Measurements from ENCODE around the gene PAOX. TPM values are rescaled to one million over a fixed set of nuclear protein-coding genes. Genes with fewer than 3 reads are reported as not detected.
A peak's percentile ranks its signal among the peaks of the same experiment; 100 is the strongest.
"Not testable (repeated sequence)": the region's sequence is repeated elsewhere in the genome, so short reads cannot be mapped to it uniquely, and the experiment has no call there.

PAOX gene
- total RNA-seq, 1 experiment from 2014 or later: 1.6 TPM

DNA sequence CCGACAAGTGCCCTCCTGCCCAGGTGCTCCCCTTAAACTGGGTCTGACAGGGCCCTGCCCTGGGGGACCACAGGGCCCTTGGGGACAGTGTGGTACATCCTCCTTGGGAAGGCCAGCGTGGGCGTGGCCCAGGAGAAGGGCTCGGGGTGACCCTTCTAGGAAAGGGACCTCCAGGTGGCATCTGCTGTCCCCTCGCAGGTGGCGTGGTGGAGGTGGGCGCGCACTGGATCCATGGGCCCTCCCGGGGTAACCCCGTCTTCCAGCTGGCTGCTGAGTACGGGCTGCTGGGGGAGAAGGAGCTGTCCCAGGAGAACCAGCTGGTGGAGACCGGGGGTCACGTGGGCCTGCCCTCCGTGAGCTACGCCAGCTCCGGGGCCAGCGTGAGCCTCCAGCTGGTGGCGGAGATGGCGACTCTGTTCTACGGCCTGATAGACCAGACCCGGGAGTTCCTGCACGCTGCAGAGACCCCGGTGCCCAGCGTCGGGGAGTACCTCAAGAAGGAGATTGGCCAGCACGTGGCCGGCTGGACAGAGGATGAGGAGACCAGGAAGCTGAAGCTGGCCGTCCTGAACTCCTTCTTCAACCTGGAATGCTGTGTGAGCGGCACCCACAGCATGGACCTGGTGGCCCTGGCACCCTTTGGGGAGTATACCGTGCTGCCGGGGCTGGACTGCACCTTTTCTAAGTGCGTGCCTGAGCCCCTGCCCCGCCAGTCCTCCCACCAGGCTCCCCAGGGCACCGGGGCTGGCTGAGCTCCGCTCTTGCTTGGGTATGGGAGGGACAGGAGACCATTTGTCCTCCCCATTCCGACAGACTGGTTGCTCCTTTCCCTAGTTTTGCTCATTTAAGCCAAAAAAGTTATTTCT is 972 bp downstream of the PAOX start:
- DNase-seq (ENCODE audit: extremely low read depth, low read depth): no peak

DNA sequence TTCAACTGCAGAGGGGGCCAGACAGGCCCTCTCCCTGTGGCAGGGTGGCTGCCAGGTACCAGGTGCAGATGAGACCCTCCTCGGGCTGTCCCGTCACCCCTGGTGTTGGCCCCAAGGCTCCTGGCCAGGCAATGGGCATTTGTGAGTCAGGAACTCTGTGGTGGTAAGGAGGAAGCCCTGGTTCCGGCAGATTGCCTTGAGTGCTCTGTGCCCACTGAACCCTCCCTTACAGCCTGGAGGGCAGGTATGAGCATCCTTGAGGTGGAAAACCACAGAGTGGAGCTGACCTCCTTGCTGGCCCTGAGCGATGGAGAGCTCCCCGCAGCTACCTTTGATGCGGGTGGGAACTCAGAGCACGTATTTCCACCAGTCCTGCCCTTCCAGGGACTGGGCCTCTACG is 2.0 kb downstream of the PAOX start:
- no peak for DNase-seq (ENCODE audit: extremely low read depth, low read depth)

DNA sequence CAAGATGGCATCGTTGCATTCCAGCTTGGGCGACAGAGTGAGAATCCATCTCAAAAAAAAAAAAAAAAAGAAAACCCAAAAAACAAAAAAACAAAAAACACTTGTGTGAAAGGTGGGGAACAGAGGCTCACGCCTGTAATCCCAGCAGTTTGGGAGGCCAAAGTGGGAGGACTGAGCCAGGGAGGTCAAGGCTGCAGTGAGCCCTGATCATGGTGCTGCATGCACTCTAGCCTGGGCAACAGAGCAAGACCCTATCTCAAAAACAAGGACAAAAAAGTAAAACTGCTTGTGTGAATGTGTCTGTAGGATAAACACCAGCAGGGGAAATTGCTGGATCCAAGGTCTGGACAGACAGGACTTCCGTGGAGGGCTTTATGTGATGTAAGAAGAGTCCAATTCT is 4.5 kb downstream of the PAOX start:
- no peak for DNase-seq (ENCODE audit: extremely low read depth, low read depth)

DNA sequence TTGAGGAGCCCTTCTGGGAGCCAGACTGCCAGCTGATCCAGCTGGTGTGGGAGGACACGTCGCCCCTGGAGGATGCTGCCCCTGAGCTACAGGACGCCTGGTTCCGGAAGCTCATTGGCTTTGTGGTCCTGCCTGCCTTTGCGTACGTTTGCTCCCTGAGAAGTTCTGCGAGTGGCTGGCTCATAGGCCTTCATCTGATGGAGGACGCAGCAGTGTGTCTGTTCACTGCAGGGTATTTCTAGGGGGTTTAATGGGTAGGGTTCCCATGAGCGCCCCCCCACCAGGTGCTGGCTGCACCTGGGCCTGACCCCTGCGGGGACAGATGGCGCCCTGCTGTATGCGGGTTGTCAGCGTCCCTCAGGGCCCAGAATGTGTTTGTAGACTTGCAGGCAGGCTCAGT is 5.0 kb downstream of the PAOX start:
- no peak for DNase-seq (ENCODE audit: extremely low read depth, low read depth)

DNA sequence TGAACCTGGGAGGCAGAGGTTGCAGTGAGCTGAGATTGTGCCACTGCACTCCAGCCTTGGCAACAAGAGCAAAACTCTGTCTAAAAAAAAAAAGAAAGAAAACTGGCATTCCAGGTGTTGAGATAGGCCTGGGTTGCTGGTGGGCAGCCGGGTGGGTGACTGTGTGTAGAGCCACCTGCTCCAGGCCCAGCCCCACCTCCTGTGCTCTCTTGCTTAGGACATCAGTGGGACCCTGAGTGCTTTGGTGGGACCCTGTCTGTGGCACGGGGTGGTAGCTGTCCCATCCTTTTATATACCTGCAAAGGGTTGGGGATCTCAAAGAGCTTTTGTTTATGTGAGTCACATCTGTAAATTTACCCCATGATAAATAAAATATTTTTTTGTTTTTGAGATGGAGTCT is 6.2 kb downstream of the PAOX start:
- DNase-seq (ENCODE audit: extremely low read depth, low read depth): no peak

DNA sequence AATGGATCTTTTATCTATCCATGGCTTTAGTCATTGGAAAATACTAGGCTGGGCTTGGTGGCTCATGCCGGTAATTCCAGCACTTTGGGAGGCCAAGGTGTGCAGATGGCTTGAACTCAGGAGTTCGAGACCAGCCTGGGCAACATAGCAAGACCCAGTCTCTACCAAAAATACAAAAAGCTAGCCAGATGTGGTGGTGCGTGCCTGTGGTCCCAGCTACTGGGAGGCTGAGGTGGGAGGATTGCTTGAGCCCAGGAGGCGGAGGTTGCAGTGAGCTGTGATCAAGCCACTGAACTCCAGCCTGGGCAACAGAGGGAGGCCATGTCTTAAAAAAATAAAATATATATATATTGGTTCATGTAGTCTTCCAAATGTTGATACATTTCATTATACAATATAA is 7.9 kb downstream of the PAOX start:
- not testable (repeated sequence) for DNase-seq (ENCODE audit: extremely low read depth, low read depth)

DNA sequence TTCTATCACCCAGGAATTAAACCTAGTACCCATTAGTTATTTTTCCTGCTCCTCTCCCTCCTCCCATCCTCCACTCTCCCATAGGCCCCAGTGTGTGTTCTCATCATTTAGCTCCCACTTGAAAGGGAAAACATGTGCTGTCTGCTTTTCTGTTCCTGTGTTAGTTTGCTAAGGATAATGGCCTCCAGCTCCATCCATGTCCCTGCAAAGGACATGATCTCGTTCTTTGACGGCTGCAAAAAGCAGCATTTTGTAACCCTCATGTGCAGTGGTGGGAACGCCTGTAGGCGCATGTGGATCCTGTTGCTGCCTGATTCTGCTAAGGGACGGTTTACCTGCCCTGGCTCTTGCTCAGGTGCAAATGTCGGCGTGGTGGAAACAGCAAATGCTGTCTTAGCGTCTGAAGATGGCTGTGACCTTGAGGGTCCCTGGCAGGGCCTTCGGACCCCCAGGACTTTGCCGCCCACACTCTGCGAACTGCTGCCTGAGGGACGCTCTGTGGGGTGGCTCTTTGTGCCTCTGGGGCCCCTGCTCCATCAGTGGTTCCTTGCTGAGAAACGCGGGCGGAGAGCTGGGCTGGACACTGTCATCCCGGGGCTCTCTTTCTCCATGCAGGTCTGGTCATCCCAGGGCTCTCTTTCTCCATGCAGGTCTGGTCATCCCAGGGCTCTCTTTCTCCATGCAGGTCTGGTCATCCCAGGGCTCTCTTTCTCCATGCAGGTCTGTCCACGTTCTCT is 9.3 kb downstream of the PAOX start:
- no peak for DNase-seq (ENCODE audit: extremely low read depth, low read depth)

DNA sequence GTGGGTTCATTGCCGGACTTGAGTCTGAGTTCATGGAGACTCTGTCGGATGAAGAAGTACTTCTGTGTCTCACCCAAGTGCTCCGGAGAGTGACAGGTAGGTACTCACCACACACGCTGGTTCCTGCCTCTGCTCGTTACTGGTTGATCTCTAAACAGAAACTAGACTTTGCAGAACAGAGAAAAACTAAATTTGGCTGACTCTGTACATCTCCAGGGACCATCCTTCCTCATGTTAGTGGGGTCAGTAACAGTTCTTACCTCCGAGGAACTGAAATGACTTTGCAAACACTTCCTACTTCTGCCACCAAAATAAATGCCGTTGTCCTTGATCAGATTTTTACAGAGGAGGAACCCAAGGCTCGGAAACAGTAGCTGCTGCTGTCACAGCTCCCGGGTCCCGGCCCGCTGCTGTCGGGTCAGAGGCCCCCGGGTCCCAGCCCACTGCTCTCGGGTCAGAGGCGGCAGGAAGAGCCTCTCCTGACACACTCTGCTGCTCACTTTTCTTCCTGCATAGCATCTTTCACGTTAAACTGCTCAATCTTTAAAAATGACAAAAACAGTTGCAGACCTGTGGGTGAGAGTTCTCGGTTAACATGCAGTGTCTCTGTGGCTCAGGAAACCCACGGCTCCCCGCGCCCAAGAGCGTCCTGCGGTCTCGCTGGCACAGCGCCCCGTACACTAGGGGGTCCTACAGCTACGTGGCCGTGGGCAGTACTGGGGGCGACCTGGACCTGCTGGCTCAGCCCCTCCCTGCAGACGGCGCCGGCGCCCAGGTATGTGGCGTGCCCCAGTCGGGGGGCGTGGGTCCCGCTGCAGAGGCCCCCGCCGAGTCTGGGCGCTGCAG is 10.1 kb downstream of the PAOX start:
- no peak for DNase-seq (ENCODE audit: extremely low read depth, low read depth)

DNA sequence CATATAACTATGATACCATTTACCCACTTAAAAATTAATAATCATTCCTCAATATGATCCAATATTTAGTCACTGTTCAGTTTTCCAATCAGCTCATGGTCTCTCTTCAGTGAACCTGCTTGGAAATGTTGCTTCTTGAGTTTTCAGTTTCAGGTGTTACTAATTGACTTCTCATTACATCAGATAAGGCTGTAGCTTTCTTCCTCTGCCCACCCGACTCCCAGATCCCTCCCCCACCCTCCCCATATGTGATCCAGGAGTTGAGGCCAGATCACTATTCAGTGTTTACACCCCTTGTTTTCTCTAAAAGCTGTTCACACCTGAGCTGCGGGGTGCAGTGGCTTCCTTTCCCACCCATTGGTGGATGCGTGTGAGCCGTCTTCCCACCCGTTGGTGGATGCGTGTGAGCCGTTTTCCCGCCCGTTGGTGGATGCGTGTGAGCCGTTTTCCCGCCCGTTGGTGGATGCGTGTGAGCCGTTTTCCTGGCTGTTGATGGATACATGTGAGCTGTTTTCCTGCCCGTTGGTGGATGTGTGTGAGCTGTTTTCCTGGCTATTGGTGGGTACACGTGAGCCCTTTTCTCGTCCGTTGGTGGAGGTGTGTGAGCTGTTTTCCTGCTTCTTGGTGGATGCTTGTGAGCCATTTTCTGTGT is 11.7 kb downstream of the PAOX start:
- no peak for DNase-seq (ENCODE audit: extremely low read depth, low read depth)

DNA sequence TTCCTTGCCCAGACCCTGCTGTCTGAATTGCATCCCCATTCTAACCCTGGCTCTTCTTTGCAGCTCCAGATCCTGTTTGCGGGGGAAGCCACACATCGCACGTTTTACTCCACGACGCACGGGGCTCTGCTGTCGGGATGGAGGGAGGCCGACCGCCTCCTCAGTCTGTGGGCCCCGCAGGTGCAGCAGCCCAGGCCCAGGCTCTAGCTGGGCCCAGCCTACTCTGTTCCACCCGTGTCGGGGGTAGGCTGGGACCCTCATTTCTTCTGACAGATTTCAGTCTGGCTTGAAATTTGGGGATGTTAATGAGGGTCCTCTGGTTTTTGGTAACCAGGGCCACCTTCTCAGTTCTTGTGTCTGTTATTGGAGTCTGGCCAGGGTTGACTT is 12.2 kb downstream of the PAOX start:
- no peak for DNase-seq (ENCODE audit: extremely low read depth, low read depth)

DNA sequence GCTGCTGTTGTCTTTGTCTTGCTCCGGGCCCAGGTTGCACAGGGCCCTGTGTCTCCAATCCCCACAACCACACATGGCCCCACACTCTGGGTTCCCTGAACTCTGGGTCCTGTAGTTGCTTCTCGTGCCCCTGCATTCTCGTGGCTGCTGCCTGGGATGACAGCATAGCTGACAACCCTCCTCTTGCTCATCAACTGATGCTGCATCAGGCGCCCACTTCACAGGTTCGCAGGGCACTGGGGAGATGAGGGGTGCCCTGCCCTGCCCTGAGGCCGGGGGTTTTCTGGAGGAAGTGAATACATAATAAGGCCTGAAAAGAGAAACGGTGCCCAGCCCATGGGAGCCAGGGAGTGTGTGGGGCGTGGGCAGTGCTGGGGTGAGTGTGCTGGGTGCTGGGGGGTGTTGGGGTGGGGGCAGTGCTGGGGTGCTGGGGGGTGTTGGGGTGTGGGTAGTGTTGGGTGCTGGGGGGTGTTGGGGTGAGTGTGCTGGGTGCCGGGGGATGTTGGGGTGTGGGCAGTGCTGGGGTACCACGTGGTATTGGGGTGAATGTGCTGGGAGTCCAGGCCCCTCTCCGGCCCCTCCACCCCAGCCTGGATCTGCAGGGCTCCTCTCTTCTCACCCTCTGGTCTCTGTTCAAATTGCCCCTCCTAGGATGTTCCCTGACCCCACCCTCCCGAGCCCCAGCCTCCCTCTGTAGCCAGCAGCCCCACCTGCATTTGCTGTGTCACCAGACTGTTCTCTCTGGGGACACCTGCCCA is 12.9 kb downstream of the PAOX start:
- no peak for DNase-seq (ENCODE audit: extremely low read depth, low read depth)

DNA sequence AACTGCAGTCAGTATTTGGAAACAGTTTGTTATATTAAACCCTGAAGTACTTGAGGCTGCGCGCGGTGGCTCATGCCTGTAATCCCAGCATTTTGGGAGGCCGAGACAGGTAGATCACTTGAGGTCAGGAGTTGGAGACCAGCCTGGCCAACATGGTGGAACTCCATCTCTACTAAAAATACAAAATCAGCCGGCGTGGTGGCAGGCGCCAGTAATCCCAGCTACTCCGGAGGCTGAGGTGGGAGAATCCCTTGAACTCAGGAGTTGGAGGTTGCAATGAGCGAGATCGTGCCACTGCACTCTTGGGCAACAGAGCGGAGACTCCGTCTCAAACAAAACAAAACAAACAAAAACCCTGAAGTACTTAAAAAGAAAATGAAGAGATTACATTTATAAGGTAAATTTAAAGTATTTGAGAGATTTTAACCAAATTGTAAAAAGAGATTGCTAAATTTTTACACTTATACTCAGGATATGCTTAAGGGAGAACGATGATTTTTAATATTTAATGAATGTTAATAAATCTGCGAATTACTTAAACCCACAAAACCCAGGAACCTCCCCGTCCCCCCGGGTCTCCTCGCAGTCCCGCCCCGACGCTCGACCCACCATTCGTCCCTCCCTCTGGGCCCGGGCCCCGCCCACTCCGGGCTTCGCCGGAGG is 14.5 kb downstream of the PAOX start:
- no peak for DNase-seq (ENCODE audit: extremely low read depth, low read depth)

DNA sequence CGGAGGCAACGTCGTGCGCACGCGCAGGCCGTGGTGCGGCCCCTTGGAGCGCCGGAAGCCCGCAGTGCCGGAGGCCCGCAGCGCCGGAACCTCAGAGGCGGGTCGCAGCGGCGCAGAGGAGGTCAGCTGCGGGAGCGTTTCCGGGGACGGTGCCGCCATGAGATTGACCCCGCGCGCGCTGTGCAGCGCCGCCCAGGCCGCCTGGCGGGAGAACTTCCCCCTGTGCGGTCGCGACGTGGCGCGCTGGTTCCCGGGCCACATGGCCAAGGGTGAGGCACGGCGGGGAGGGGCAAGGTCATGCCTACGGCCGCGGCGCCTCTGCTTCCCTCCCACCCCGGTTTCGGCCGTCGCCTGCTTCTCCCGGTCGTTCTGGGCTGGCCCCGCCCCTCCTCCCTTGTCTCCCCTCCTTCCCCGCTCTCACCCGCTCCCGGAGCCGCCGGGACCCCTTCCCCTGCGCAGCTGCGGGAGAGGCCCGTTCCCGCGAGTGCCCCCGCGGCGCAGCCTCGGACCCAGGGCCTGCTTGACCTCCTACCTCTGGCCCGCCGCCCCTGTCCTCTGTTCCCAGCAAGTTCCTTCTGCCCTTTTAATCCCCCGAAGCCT is 15.1 kb downstream of the PAOX start, which contains the start of gene MTG1:
TSS of gene MTG1 (plus strand) at position 94 of the 600 bp plus-strand sequence. CDS start at position 158, 64 bp downstream.
- DNase-seq (ENCODE audit: extremely low read depth, low read depth): peak; percentile 92

DNA sequence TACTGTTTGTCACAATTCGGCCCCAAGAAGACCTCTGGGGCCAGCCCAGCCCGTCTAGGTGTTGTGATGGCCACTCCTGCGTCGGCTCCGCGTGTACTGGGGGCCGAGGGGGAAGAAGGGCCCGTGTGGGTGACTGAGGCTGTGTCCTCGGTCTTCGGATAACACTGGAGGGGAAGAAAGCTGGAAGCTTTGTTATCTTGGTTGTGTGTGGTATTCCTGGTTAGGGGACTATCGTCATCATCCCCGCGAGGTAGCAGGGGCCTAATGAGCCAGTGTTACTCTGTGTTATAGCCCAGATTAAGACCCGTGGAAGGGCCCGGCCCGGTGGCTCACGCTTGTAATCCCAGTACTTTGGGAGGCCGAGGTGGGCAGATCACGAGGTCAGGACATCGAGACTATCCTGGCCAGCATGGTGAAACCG is 15.7 kb downstream of the PAOX start:
- no peak for DNase-seq (ENCODE audit: extremely low read depth, low read depth)

DNA sequence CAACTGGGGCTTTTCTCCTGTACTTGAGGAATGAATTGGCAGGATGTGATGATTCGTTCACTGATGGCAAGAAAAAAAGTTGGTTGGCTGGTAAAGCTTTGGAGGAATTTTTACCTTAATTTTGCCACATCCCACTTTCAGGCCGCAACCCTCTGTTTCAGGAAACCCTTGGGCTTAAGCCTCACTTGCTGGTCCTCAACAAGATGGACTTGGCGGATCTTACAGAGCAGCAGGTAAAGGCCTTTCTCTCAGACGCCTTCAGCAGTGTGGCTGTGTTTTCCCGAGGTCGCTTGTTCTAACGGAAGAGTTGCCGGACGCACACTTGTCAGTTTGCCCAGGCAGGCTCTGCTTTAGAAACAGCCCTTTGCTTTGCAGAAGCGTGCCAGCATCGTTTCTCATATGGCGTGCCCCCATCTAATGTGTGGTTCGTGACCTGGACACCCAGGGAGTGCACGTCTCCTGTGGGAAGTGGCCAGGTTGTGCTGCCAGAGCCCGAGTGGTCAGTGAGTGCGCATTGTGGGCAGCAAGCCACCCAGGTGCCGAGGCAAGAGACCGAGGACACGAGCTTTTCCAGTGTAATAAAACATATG is 17.1 kb downstream of the PAOX start:
- DNase-seq (ENCODE audit: extremely low read depth, low read depth): no peak

DNA sequence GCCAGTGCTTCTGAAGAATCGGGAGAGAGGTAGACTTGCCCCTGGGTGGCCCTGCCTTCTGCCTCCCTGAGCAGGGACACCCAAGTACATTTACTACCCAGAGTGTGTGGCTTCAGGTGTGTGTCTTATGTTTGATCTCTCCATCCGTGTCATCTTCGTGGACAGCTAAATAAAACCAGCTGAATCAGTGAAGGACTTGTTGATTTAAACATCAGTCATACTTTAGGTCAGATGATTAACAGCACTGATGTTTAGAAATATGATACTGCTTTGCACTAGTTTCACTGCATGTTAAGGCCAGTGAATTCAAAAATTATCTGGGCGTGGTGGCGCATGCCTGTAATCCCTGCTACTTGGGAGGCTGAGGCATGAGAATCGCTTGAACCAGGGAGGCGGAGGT is 18.9 kb downstream of the PAOX start:
- DNase-seq (ENCODE audit: extremely low read depth, low read depth): no peak

DNA sequence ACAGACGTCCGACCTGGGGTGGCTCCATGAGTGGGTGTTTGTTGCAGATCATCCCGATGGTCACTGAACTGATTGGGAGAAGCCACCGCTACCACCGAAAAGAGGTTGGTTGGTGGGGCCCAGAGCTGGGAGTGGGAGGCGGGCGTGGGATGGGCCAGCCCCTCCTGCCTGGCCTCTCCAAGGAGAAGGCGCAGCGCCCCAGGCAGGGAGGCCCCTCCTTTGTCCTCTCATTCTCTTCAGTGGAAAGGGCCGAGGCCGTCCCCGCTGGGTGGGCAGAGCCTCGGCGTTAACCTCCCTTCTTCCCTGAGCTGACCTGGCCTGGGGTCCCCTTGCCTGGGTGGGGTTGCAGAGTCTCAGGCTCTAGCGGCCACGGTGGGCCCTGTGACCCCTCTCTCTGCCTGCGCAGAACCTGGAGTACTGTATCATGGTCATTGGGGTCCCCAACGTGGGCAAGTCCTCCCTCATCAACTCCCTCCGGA is 20.1 kb downstream of the PAOX start:
- DNase-seq (ENCODE audit: extremely low read depth, low read depth): no peak

Measured in NCI-H460 (cell line).